ENCODE measurements around the gene FLT3LG.

The FLT3LG gene

GRCh38 chr19:49489601-49490167, 15.7 kb downstream of the FLT3LG start:
- DNase-seq: peak; percentile 61

DNA sequence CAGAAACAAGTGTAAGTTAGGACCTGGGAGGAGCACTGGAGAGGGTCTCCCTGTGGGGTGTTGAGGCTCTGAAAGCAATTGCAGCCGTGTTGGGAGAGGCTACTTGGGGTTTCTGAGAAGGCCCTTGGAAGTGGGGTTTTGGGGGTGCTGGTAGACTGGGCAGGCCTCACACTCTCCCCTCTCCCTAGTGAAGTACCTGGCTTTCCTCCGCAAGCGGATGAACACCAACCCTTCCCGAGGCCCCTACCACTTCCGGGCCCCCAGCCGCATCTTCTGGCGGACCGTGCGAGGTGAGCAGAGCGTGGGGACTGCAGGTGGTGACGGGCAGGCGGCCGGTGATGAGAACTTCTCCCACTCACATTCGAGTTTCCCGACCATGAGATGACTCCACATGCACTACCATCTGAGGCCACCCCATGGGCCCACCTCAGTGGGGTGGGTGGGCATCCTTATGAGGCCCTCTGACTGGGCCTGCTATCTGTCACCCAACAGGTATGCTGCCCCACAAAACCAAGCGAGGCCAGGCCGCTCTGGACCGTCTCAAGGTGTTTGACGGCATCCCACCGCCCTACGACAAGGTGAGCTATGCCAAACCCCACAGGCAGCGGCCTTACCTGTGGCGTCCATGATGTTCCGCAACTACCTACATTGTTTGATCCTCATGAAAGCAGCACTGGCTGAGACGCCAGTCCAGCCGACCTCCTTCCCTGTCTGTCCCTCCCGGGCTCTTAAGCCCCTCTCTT, 16.4 kb downstream of the FLT3LG start:
- DNase-seq: peak; percentile 44

GRCh38 chr19:49491030-49491803, 17.2 kb downstream of the FLT3LG start:
- DNase-seq: peak; percentile 33

DNA sequence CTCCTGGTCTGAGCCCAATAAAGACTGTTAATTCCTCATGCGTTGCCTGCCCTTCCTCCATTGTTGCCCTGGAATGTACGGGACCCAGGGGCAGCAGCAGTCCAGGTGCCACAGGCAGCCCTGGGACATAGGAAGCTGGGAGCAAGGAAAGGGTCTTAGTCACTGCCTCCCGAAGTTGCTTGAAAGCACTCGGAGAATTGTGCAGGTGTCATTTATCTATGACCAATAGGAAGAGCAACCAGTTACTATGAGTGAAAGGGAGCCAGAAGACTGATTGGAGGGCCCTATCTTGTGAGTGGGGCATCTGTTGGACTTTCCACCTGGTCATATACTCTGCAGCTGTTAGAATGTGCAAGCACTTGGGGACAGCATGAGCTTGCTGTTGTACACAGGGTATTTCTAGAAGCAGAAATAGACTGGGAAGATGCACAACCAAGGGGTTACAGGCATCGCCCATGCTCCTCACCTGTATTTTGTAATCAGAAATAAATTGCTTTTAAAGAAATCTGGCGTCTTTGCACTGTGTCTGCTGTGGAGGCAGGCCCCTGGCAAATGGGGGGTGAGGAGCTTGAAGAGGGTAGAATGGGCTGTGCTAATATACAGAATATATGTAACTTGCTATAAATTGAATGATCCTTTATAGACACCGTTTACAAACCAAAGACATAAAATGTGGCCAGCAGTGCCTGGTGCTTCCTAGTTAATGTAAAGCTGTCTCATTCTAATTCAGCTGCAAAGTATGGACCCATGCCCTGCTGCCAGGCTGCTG, 18.0 kb downstream of the FLT3LG start:
- peak; percentile 19 for DNase-seq

GRCh38 chr19:49492573-49493405, 18.8 kb downstream of the FLT3LG start:
- peak; percentile 52 for DNase-seq

- DNase-seq: no peak
These were observed 22.6 kb downstream of the FLT3LG start for GRCh38 chr19:49496574-49497008.

DNA sequence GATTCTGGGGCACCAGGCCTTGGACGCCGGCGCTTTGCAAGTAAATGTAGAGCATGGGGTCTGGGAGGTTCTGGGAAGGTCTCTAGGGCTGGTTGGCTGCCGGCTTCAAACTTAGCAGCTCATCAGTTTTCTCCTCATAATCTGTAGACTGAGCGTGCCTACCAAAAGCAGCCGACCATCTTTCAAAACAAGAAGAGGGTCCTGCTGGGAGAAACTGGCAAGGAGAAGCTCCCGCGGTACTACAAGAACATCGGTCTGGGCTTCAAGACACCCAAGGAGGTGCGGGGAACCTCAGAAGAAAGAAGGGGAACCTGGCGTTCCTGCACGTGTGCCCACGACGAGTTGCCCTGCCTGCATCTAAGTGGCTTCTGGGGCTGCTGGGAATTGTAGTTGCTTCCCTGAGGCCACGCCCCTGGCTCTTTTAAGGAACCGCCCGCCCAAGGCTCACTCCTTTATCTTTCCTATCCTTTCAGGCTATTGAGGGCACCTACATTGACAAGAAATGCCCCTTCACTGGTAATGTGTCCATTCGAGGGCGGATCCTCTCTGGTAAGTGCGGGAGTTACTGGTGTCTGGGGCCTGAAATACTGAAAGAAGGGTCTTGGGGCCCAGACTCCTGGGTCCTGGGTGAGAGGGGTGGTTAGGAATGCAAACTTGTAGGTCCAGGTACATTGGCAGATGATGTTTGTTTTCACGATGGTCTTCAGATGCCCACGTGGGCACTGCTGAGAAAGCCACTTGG, 23.2 kb downstream of the FLT3LG start:
- peak; percentile 85 for DNase-seq

DNA sequence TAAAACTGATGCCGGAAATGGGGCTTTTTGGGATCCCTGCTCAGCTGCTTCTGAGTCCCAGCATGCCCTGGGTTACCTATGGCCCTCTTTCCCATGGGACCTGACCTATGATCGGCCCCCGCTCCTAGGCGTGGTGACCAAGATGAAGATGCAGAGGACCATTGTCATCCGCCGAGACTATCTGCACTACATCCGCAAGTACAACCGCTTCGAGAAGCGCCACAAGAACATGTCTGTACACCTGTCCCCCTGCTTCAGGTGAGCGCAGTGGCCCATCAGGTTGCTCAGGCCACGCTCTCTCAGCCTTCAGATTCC, 23.7 kb downstream of the FLT3LG start:
- DNase-seq: peak; percentile 39

GRCh38 chr19:49498475-49498874, 24.5 kb downstream of the FLT3LG start:
- DNase-seq: peak; percentile 34

DNA sequence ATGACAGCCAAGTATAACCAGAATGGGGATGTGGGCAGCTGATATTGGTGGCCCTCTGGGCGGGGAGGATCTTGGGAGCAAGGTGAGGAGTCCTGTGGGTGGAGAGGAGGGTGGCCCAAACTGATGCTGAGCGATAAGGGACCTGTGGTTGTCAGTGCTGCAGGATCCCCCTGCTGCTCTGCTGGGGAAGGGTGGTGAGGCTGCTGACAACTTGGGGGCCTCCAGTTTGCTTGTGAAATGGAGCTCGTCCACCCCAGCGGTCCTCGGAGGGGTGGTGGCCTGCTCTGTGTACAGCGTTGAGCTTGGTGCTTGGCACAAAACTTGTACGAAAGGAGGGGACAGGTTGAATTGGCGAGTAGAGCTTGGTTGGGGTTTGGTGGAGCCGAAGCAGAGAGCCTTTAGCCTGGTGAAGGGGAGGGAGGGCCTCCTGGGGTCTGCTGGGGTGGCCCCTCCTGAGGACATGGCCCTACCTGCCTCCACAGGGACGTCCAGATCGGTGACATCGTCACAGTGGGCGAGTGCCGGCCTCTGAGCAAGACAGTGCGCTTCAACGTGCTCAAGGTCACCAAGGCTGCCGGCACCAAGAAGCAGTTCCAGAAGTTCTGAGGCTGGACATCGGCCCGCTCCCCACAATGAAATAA, 25.1 kb downstream of the FLT3LG start:
- peak; percentile 57 for DNase-seq

GRCh38 chr19:49502866-49503581, 29.0 kb downstream of the FLT3LG start:
- peak; percentile 54 for DNase-seq

- no peak for DNase-seq
These were observed 29.6 kb downstream of the FLT3LG start for GRCh38 chr19:49503582-49503962.

DNA sequence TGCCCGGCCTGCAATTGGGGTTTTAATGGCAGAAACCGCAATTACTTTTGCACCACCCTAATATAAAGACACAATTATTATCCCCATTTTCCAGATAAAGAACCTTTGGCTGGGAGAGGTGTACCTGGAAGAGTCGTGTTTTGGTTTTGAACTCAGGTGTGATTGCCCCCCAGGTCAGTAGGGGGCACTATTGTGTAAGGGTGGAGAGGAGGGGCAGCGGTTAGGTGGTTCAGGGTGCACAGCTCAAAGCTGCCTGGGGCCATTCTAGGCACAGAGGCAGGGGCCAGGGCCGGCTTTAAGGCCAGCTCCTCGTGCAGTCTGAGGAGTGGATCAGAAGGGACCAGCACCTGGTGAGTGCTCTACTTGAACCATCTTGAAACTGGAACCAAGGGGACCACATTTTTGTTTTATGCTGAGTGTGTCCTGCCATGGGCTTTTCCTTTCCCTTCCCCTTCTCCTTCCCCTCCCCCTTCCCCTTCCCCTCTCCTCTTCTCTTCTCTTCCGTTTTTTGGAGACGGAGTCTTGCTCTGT, 32.6 kb downstream of the FLT3LG start:
- DNase-seq: peak; percentile 81

GRCh38 chr19:49507803-49508494, 33.9 kb downstream of the FLT3LG start:
- DNase-seq: no peak

- DNase-seq: peak; percentile 51
These were observed 39.1 kb downstream of the FLT3LG start for GRCh38 chr19:49512970-49513745.

- DNase-seq: no peak
These were observed 39.7 kb downstream of the FLT3LG start for GRCh38 chr19:49513746-49514118.

- no peak for DNase-seq
These were observed 40.1 kb downstream of the FLT3LG start for GRCh38 chr19:49514151-49514550.

GRCh38 chr19:49515767-49516166, 41.8 kb downstream of the FLT3LG start:
- DNase-seq: no peak

DNA sequence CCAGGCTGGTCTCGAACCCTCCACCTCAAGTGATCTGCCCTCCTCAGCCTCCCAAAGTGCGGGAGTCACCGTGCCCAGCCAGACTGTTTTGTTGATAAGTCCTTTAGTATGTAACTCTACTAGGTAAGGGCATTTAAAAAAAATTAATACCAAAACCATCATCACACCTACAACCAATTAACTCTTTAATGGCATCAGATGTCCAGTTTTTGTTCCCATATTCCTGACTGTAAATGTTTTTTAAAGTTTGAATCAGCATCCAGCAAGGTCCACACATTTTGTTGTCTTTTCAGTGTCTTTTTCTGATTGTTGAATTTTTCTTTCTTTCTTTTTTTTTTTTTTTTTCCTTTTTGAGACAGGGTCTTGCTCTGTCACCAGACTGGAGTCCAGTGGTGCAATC, 44.0 kb downstream of the FLT3LG start:
- no peak for DNase-seq

All from stimulated activated CD4-positive, alpha-beta T cell treated with anti-CD3 and anti-CD28 coated beads, Interleukin-15, amount 100 ng/mL, for 24 hours (primary cell).